Measurements from ENCODE around the gene NUDT6. TPM values are rescaled to one million over a fixed set of nuclear protein-coding genes. Genes with fewer than 3 reads are reported as not detected.

NUDT6 gene
- total and polyA plus RNA-seq, 11 donors = 6.7 to 22.5 (median 15.1) TPM

DNA sequence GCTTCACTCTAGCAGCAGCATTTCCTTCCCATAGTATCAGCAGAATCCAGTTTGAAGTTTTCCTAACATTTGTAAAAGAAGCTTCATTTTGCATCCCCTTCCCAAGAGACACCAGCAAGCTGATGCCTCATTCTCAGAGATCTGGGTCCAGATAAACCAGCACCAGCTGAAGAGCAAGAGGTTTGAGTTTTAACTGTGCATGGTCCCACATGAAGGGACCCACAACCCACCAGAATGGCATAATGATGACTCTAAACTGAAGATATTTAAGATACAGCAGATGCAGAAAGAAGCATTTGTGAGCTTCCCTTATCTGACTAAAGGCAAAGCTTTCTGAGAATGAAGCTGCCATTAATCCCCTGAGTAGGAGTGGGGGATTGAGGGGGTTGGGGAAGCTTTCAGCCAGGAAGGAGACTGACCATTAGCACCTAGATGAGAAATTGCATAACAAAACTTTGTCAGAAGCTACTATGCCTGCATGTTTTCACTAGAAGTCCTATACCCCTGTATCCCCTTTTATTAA lies 18.6 kb downstream of the NUDT6 start:
- peaks cover 0 to 29% (median 5%) of the 10 kb centered on the region in 9 donors for H3K36me3 ChIP-seq
- no peaks in the 10 kb centered on the region for H3K9me3 ChIP-seq
- DNase-seq (no peak), ATAC-seq (no peak)
- H3K4me1 ChIP-seq = no peaks in the 10 kb centered on the region
- no peak overlapping the region for H3K27ac ChIP-seq
- no peak overlapping the region for H3K4me3 ChIP-seq
- no peak for TF ChIP-seq POLR2A (IDR thresholded peaks at IDR 0.05)
- TF ChIP-seq, protein P1, sequence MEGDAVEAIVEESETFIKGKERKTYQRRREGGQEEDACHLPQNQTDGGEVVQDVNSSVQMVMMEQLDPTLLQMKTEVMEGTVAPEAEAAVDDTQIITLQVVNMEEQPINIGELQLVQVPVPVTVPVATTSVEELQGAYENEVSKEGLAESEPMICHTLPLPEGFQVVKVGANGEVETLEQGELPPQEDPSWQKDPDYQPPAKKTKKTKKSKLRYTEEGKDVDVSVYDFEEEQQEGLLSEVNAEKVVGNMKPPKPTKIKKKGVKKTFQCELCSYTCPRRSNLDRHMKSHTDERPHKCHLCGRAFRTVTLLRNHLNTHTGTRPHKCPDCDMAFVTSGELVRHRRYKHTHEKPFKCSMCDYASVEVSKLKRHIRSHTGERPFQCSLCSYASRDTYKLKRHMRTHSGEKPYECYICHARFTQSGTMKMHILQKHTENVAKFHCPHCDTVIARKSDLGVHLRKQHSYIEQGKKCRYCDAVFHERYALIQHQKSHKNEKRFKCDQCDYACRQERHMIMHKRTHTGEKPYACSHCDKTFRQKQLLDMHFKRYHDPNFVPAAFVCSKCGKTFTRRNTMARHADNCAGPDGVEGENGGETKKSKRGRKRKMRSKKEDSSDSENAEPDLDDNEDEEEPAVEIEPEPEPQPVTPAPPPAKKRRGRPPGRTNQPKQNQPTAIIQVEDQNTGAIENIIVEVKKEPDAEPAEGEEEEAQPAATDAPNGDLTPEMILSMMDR (IDR thresholded peaks at IDR 0.05) = no peak
- H3K27me3 ChIP-seq = no peaks in the 10 kb centered on the region
- intact Hi-C loops (cut with DNase I) = loop anchor here in 1 of 10 donors (10.0 kb wide), 1 partner anchor 59 kb away; no protein-coding TSS in a partner anchor

GRCh38 chr4:122901247-122902010 lies 21.0 kb downstream of the NUDT6 start:
- ATAC-seq (no peak), DNase-seq (no peak)
- no peaks in the 10 kb centered on the region for H3K27me3 ChIP-seq
- no peaks in the 10 kb centered on the region for H3K9me3 ChIP-seq
- H3K27ac ChIP-seq = no peak overlapping the region
- 80 to 92% (median 84%) methylated on average over 2 of the region's 2 CpGs for WGBS, 4 donors
- peaks cover 0 to 6% (median 0%) of the 10 kb centered on the region in 12 donors for H3K4me1 ChIP-seq
- intact Hi-C loops (cut with DNase I) = loop anchor here in 1 of 10 donors (10.0 kb wide), 1 partner anchor 57 kb away; no protein-coding TSS in a partner anchor
- H3K36me3 ChIP-seq = peaks cover 0 to 34% (median 5%) of the 10 kb centered on the region in 9 donors
- TF ChIP-seq, protein P1 (IDR thresholded peaks at IDR 0.05) = no peak
- TF ChIP-seq POLR2A (IDR thresholded peaks at IDR 0.05) = no peak
- no peak overlapping the region for H3K4me3 ChIP-seq

GRCh38 chr4:122900314-122900713 lies 22.1 kb downstream of the NUDT6 start:
- Histone ChIP-seq H3K9me3 (no peaks in the 10 kb centered on the region), H3K27me3 (no peaks in the 10 kb centered on the region), H3K4me1 (peaks cover 0 to 6% (median 0%) of the 10 kb centered on the region in 12 donors), H3K27ac (peak overlapping the region in 1 of 12 donors; percentile 13), H3K4me3 (no peak overlapping the region), H3K36me3 (peaks cover 0 to 30% (median 5%) of the 10 kb centered on the region in 9 donors)
- TF ChIP-seq, protein P1 (IDR thresholded peaks at IDR 0.05) = no peak
- TF ChIP-seq POLR2A (IDR thresholded peaks at IDR 0.05) = no peak
- no peak for DNase-seq
- intact Hi-C loops (cut with DNase I) = loop anchor here in 1 of 10 donors (10.0 kb wide), 1 partner anchor 56 kb away; no protein-coding TSS in a partner anchor
- no peak for ATAC-seq
- 71 to 82% (median 75%) methylated on average over 3 of the region's 3 CpGs for WGBS, 4 donors

DNA sequence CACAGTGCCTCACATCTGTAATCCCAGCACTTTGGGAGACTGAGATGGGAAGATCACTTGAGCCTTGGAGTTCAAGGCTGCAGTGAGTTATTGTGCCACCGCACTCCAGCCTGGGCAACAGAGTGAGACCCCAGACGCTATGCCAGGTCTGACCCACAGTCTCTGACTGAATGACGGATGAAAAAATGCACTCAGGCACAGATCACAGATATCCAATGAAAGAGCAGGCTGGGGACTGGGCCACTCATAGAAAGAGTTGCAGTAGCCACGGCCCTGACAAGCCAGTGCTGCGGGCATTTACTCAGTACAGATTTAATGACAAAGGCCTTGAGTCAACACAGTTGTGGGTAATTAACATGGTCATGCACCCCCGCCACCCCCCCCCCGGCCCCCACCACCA lies 22.7 kb downstream of the NUDT6 start:
- intact Hi-C loops (cut with DNase I) = loop anchor here in 4 of 10 donors (5.0 to 10.0 kb wide), 4 partner anchors 55 to 75 kb away; partner anchors contain the start of gene FGF2 (in 2 of the 4)
- peaks cover 0 to 6% (median 0%) of the 10 kb centered on the region in 12 donors for H3K4me1 ChIP-seq
- TF ChIP-seq POLR2A (IDR thresholded peaks at IDR 0.05) = no peak
- TF ChIP-seq, protein P1 (IDR thresholded peaks at IDR 0.05) = no peak
- no peak for ATAC-seq
- no peaks in the 10 kb centered on the region for H3K9me3 ChIP-seq
- H3K4me3 ChIP-seq = no peak overlapping the region
- no peak for DNase-seq
- WGBS, 4 donors = 83 to 97% (median 97%) methylated on average over 5 to 7 of the region's 7 CpGs
- no peaks in the 10 kb centered on the region for H3K27me3 ChIP-seq
- peaks cover 0 to 28% (median 0%) of the 10 kb centered on the region in 9 donors for H3K36me3 ChIP-seq
- no peak overlapping the region for H3K27ac ChIP-seq
